ENCODE results near the gene IGDCC3.

DNA sequence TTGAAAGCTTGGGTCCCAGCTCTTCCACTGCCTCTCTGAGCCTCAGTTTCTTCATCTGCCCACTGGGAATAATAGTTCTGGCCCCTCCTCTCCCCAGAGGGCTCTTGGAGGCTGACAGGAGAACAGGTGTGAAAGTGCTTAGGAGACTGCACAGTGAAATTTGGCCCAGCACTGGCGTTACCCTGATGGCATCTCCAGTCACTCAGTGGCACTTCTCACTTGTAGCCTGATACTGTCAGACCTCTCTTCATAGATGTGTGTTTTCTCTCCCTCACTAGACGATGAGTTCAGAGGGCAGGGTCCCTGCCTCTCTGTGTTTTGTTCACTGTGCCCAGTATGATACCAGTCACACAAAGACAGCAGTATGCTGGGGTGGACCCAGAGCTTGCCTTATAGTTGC lies 22.2 kb upstream of the IGDCC3 start:
- no peak for TF ChIP-seq CTCF (IDR thresholded peaks at IDR 0.05; ENCODE audit: insufficient read depth, low read length)
- TF ChIP-seq GABPA (IDR thresholded peaks at IDR 0.05; ENCODE audit: low read depth), result no peak
